Osteoblast (primary cell): ENCODE measurements around the gene KIF26B. TPM values are rescaled to one million over a fixed set of nuclear protein-coding genes. Genes with fewer than 3 reads are reported as not detected.
A peak's percentile ranks its signal among the peaks of the same experiment; 100 is the strongest.

Experiments
- DNase-seq: peaks from one replicate; pipeline ENCODE4 v3.0.0; 2011; ENCODE audit warnings: low spot score, mixed read lengths; ENCODE audit not compliant: insufficient read length; ENCODE audit errors: missing footprints
- H2AFZ ChIP-seq: 2 replicates; pipeline ENCODE4 v1.6.0; 2011; ENCODE audit warnings: mild to moderate bottlenecking, low read length
- H3K27ac ChIP-seq: 2 replicates; pipeline ENCODE4 v1.5.1; 2011; ENCODE audit warnings: mild to moderate bottlenecking, low read depth, low read length, moderate library complexity
- H3K27me3 ChIP-seq: 2 replicates; pipeline ENCODE4 v1.6.0; 2012; ENCODE audit warnings: mild to moderate bottlenecking, control low read depth, inconsistent platforms, low read length, moderate library complexity; ENCODE audit not compliant: insufficient read depth
- H3K36me3 ChIP-seq: 2 replicates; pipeline ENCODE4 v1.5.1; 2011; ENCODE audit warnings: mild to moderate bottlenecking, low read length, control low read depth, moderate library complexity; ENCODE audit not compliant: insufficient read depth
- H3K4me1 ChIP-seq: 2 replicates; pipeline ENCODE4 v1.5.1; 2011; ENCODE audit warnings: mild to moderate bottlenecking, low read length, control low read depth, moderate library complexity; ENCODE audit not compliant: insufficient read depth
- H3K4me2 ChIP-seq: 2 replicates; pipeline ENCODE4 v1.6.0; 2011; ENCODE audit warnings: mild to moderate bottlenecking, low read length; ENCODE audit not compliant: insufficient read depth
- H3K4me3 ChIP-seq: fragments of 200-600 bp; sonication (generic); 3 replicates; pipeline ENCODE4 v1.5.1; 2012; ENCODE audit warnings: mild to moderate bottlenecking, low read length, inconsistent platforms; ENCODE audit not compliant: insufficient read depth
- H3K79me2 ChIP-seq: 2 replicates; pipeline ENCODE4 v1.6.0; 2012; ENCODE audit warnings: mild to moderate bottlenecking, low read length, control low read depth, inconsistent platforms; ENCODE audit not compliant: insufficient read depth
- H3K9me3 ChIP-seq: 2 replicates; pipeline ENCODE4 v1.5.1; 2011; ENCODE audit warnings: low read depth, low read length, control low read depth
- H4K20me1 ChIP-seq: 2 replicates; pipeline ENCODE4 v1.6.0; 2012; ENCODE audit warnings: mild to moderate bottlenecking, low read length, control low read depth; ENCODE audit not compliant: insufficient read depth
- total RNA-seq: library from RNA; depleted of rRNA; stranded (reverse); fragments of >200 nt; gene quantifications from 2 replicates; pipeline ENCODE4 v1.2.3, GENCODE V29; 2012
- TF ChIP-seq, protein P1 (sequence below): IDR thresholded peaks from 2 replicates; pipeline ENCODE4 v1.5.1; 2011; ENCODE audit warnings: mild to moderate bottlenecking, low read depth, low read length, moderate library complexity; ENCODE audit errors: extremely low read depth

KIF26B gene
- total RNA-seq, 1 donor: 22.1 TPM

DNA sequence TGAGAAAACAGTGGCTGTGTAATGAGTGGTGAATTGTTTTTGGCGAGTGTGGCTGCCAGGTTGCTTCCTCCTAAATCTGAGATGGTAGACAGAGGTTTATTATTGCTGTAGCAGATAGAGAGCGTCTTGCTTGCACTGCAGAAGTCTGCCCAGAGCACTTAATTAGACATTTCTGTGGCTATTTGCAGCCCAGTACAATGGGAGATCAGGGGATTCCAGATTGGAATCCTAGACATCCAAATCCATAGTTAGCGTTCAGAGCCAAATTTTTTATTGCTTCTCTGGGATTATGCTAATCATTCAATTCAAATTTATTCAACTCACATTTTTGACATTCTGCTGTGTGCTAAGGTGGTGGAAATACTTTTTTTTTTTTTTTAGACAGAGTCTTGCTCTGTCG, 30.0 kb downstream of the KIF26B start:
- TF ChIP-seq, protein P1, sequence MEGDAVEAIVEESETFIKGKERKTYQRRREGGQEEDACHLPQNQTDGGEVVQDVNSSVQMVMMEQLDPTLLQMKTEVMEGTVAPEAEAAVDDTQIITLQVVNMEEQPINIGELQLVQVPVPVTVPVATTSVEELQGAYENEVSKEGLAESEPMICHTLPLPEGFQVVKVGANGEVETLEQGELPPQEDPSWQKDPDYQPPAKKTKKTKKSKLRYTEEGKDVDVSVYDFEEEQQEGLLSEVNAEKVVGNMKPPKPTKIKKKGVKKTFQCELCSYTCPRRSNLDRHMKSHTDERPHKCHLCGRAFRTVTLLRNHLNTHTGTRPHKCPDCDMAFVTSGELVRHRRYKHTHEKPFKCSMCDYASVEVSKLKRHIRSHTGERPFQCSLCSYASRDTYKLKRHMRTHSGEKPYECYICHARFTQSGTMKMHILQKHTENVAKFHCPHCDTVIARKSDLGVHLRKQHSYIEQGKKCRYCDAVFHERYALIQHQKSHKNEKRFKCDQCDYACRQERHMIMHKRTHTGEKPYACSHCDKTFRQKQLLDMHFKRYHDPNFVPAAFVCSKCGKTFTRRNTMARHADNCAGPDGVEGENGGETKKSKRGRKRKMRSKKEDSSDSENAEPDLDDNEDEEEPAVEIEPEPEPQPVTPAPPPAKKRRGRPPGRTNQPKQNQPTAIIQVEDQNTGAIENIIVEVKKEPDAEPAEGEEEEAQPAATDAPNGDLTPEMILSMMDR: no peak
- no peak overlapping the region for H3K4me3 ChIP-seq
- no peaks in the 10 kb centered on the region for H3K4me1 ChIP-seq
- no peak for DNase-seq
- no peaks in the 10 kb centered on the region for H3K79me2 ChIP-seq
- H2AFZ ChIP-seq: no peak overlapping the region
- H3K9me3 ChIP-seq: no peaks in the 10 kb centered on the region
- H4K20me1 ChIP-seq: no peaks in the 10 kb centered on the region
- no peak overlapping the region for H3K4me2 ChIP-seq
- H3K27ac ChIP-seq: no peak overlapping the region
- no peaks in the 10 kb centered on the region for H3K36me3 ChIP-seq
- H3K27me3 ChIP-seq: no peaks in the 10 kb centered on the region

DNA sequence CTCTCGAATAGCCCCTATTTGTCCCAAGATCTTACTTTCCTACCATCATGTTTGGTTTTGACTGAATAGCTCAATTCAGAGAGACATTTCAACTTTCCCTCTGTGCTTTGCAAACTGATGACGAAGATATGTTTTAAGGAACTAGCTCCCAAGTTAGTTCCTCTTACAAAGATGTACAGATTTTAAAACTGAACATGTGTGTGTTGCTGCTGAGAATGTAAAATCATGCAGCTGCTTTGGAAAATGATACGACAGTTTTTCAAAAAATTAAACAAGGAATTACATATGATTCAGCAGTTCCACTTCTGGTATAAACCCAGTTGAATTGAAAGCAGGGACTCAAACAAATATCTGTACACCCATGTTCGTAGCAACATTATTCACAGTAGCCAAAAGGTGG, 33.6 kb downstream of the KIF26B start:
- Histone ChIP-seq H4K20me1 (no peaks in the 10 kb centered on the region), H2AFZ (no peak overlapping the region), H3K79me2 (no peaks in the 10 kb centered on the region), H3K27me3 (no peaks in the 10 kb centered on the region), H3K4me1 (no peaks in the 10 kb centered on the region), H3K36me3 (no peaks in the 10 kb centered on the region), H3K4me3 (no peak overlapping the region), H3K4me2 (no peak overlapping the region), H3K27ac (no peak overlapping the region), H3K9me3 (no peaks in the 10 kb centered on the region)
- DNase-seq: no peak
- TF ChIP-seq, protein P1: no peak

DNA sequence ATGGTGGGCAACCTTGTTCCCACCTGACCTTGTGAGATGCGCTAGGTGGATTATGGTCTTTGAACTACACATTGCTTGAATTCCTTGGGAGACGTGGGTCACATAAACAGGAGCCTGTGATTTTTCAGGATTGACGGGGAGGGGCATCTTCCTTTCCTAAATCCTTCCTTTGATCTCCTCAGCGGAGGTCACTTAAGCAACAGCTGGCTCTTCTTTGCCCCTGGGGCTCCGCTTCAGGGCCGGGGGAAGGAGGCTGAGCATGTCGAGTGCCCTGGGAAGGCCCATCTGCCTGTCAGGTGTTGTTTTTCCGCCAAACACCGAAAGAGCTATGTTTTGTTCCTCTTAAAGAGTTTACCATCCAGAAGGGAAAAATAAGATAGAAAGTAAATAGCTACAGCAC, 40.6 kb downstream of the KIF26B start:
- no peaks in the 10 kb centered on the region for H3K9me3 ChIP-seq
- no peak overlapping the region for H3K4me3 ChIP-seq
- no peak overlapping the region for H2AFZ ChIP-seq
- no peaks in the 10 kb centered on the region for H3K27me3 ChIP-seq
- DNase-seq: no peak
- no peak overlapping the region for H3K27ac ChIP-seq
- TF ChIP-seq, protein P1: no peak
- no peaks in the 10 kb centered on the region for H3K36me3 ChIP-seq
- no peaks in the 10 kb centered on the region for H4K20me1 ChIP-seq
- no peaks in the 10 kb centered on the region for H3K79me2 ChIP-seq
- H3K4me1 ChIP-seq: peaks cover 3% of the 10 kb centered on the region
- H3K4me2 ChIP-seq: no peak overlapping the region

DNA sequence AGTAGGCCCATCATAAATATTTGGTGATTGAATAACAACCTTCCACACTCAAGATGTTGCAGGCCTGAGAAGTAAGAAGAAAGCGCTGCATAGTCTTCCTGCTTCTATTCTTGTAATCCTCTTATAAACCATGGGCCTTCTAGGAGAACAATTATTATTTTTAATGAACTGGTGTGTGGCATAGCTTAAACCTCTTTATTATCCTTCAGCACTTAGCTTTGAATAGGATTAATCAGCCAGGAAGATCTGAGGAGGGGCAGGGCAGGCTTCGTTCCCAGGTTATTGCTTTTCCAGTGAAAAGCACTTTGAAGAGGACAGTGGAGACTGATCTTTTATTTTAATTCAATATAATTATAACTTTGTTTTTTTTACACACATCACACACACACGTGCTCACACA, 42.3 kb downstream of the KIF26B start:
- H3K4me3 ChIP-seq: no peak overlapping the region
- H3K27ac ChIP-seq: no peak overlapping the region

More for the DNA sequence above, 42.3 kb downstream of the KIF26B start:
- no peaks in the 10 kb centered on the region for H3K36me3 ChIP-seq
- H3K27me3 ChIP-seq: no peaks in the 10 kb centered on the region
- H2AFZ ChIP-seq: no peak overlapping the region
- H4K20me1 ChIP-seq: no peaks in the 10 kb centered on the region
- no peaks in the 10 kb centered on the region for H3K9me3 ChIP-seq
- DNase-seq: no peak
- peaks cover 3% of the 10 kb centered on the region for H3K4me1 ChIP-seq
- no peaks in the 10 kb centered on the region for H3K79me2 ChIP-seq
- TF ChIP-seq, protein P1: no peak
- peak overlapping the region; percentile 54 for H3K4me2 ChIP-seq
